22Rv1 (cell line): ENCODE measurements around the gene NUDT11.

Experiments
- CTCF ChIP-seq: fragments of 450-650 bp; IDR thresholded peaks from 2 replicates; pipeline ENCODE4 v1.5.1; 2017; ENCODE audit warnings: mild to moderate bottlenecking
- ZFX ChIP-seq: fragments of 450-650 bp; IDR thresholded peaks from 2 replicates; pipeline ENCODE4 v1.6.1; 2017; ENCODE audit warnings: antibody characterized with exemption, borderline replicate concordance

- TF ChIP-seq CTCF = no peak
- no peak for TF ChIP-seq ZFX
These were observed 2.0 kb downstream of the NUDT11 start for GRCh38 chrX:51494409-51494808.
